WTC11 (cell line): ENCODE data around the gene FOXC1.

Experiments used
- ATF6 ChIP-seq: sonication (generic); formaldehyde crosslinking; IDR thresholded peaks from 2 replicates; pipeline ENCODE4 v1.8.1; 2023; ENCODE audit warnings: mild to moderate bottlenecking, missing genetic modification reagents
- CREB1 ChIP-seq: sonication (generic); formaldehyde crosslinking; IDR thresholded peaks from 2 replicates; pipeline ENCODE4 v1.8.0; 2023; ENCODE audit warnings: mild to moderate bottlenecking, missing genetic modification reagents
- ETV6 ChIP-seq: sonication (generic); formaldehyde crosslinking; IDR thresholded peaks from 2 replicates; pipeline ENCODE4 v1.8.1; 2022; ENCODE audit warnings: mild to moderate bottlenecking, missing genetic modification reagents

GRCh38 chr6:1631251-1631650 lies 21.5 kb downstream of the FOXC1 start:
- no peak for TF ChIP-seq ETV6
- no peak for TF ChIP-seq ATF6
- TF ChIP-seq CREB1 (CRISPR knock-in tag) = no peak
